ENCODE results near the gene MICAL3. TPM values are rescaled to one million over a fixed set of nuclear protein-coding genes. Genes with fewer than 3 reads are reported as not detected.

Gene MICAL3
- total and polyA plus RNA-seq, 4 donors: 4.4 to 30.7 (median 15.4) TPM

DNA sequence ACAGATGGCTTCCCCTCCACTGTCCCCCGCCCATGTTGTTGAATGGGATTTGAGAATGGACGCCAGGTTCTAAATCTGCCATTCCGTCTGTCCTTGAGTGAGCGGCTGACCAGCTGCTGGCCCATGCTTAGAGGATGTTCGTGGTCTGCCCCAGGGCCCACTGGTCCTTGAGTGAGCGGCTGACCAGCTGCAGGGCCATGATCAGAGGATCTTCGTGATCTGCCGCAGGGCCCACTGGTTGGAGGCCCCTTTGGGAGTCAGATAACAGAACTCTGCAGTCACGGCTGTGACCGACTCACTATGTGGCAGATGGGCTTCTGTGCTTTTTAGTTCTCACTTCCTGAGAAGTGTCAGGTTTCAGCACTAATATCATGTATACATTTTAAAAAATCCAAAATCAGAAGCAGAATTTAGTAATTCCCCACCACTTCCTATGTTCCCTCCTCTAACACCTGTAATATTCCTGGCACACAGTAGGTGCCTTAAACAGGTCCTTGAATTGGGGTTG, 54.1 kb downstream of the MICAL3 start:
- no peak for TF ChIP-seq CTCF (IDR thresholded peaks at IDR 0.05; ENCODE audit: control extremely low read depth, extremely low read depth)
- Histone ChIP-seq H3K4me3 (no peak overlapping the region), H3K36me3 (ENCODE audit: control insufficient read depth in 4 of 4, insufficient read depth in 4 of 4, low read length in 4 of 4) (no peaks in the 10 kb centered on the region), H3K27me3 (ENCODE audit: control insufficient read depth in 3 of 3, insufficient read depth in 3 of 3, low read length in 2 of 3) (no peaks in the 10 kb centered on the region), H3K27ac (ENCODE audit: low read depth in 1 of 2, low read length in 1 of 2) (peak overlapping the region; percentile 28 to 62), H3K4me1 (ENCODE audit: control insufficient read depth in 5 of 5, insufficient read depth in 5 of 5, low read length in 5 of 5) (peaks cover 13 to 49% (median 22%) of the 10 kb centered on the region in 5 donors), H3K9ac (ENCODE audit: insufficient read depth in 1 of 2, low read length in 2 of 2) (no peak overlapping the region), H3K9me3 (ENCODE audit: control insufficient read depth in 4 of 4, insufficient read depth in 3 of 4, low read length in 3 of 4) (no peaks in the 10 kb centered on the region)
- ATAC-seq (ENCODE audit: insufficient read depth, low FRiP score) (no peak), DNase-seq (peak in 1 of 3 donors; percentile 44)
- WGBS, 2 donors: 88 to 95% methylated on average over 10 of the region's 10 CpGs

DNA sequence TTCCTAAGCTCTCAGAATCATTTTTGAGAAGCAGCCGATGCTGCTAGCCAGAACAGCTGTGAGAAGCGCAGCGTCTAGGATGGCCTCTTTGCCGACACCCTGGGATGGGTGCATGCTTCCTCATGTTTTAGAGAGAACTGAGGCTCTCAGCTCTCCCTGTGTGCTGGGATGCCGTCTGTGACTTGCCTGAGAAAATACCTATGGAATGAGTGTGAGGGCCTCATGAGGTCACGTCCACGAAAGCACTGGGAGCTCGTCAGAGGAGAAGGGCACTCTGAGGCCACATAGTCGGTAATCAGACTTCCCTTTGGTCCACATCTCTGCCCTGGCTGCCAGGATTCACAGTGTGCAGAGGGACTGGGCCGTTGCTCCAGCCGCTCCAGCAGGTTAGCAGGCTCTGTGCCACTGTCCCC, 54.7 kb downstream of the MICAL3 start:
- Histone ChIP-seq H3K9me3 (ENCODE audit: control insufficient read depth in 4 of 4, insufficient read depth in 3 of 4, low read length in 3 of 4) (no peaks in the 10 kb centered on the region), H3K27ac (ENCODE audit: low read depth in 1 of 2, low read length in 1 of 2) (peak overlapping the region; percentile 28 to 81), H3K4me1 (ENCODE audit: control insufficient read depth in 5 of 5, insufficient read depth in 5 of 5, low read length in 5 of 5) (peaks cover 13 to 49% (median 24%) of the 10 kb centered on the region in 5 donors), H3K27me3 (ENCODE audit: control insufficient read depth in 3 of 3, insufficient read depth in 3 of 3, low read length in 2 of 3) (no peaks in the 10 kb centered on the region), H3K4me3 (no peak overlapping the region), H3K36me3 (ENCODE audit: control insufficient read depth in 4 of 4, insufficient read depth in 4 of 4, low read length in 4 of 4) (no peaks in the 10 kb centered on the region), H3K9ac (ENCODE audit: insufficient read depth in 1 of 2, low read length in 2 of 2) (peak overlapping the region in 1 of 2 donors; percentile 7)
- no peak for TF ChIP-seq CTCF (IDR thresholded peaks at IDR 0.05; ENCODE audit: control extremely low read depth, extremely low read depth)
- peak; percentile 43 to 64 (median 46) for DNase-seq
- 76 to 77% methylated on average over 11 of the region's 11 CpGs for WGBS, 2 donors
- no peak for ATAC-seq (ENCODE audit: insufficient read depth, low FRiP score)

- ATAC-seq (ENCODE audit: insufficient read depth, low FRiP score): no peak
- no peak for TF ChIP-seq CTCF (IDR thresholded peaks at IDR 0.05; ENCODE audit: control extremely low read depth, extremely low read depth)
- Histone ChIP-seq H3K27me3 (ENCODE audit: control insufficient read depth in 3 of 3, insufficient read depth in 3 of 3, low read length in 2 of 3) (no peaks in the 10 kb centered on the region), H3K36me3 (ENCODE audit: control insufficient read depth in 4 of 4, insufficient read depth in 4 of 4, low read length in 4 of 4) (no peaks in the 10 kb centered on the region), H3K4me3 (no peak overlapping the region), H3K9ac (ENCODE audit: insufficient read depth in 1 of 2, low read length in 2 of 2) (no peak overlapping the region), H3K9me3 (ENCODE audit: control insufficient read depth in 4 of 4, insufficient read depth in 3 of 4, low read length in 3 of 4) (no peaks in the 10 kb centered on the region), H3K4me1 (ENCODE audit: control insufficient read depth in 5 of 5, insufficient read depth in 5 of 5, low read length in 5 of 5) (peaks cover 16 to 61% (median 30%) of the 10 kb centered on the region in 5 donors), H3K27ac (ENCODE audit: low read depth in 1 of 2, low read length in 1 of 2) (no peak overlapping the region)
- 87 to 91% methylated on average over 12 of the region's 12 CpGs for WGBS, 2 donors
- DNase-seq: no peak
Observed at GRCh38 chr22:17968126-17968525, 56.2 kb downstream of the MICAL3 start.

- Histone ChIP-seq H3K36me3 (ENCODE audit: control insufficient read depth in 4 of 4, insufficient read depth in 4 of 4, low read length in 4 of 4) (no peaks in the 10 kb centered on the region), H3K27me3 (ENCODE audit: control insufficient read depth in 3 of 3, insufficient read depth in 3 of 3, low read length in 2 of 3) (no peaks in the 10 kb centered on the region), H3K9ac (ENCODE audit: insufficient read depth in 1 of 2, low read length in 2 of 2) (no peak overlapping the region), H3K4me3 (no peak overlapping the region), H3K9me3 (ENCODE audit: control insufficient read depth in 4 of 4, insufficient read depth in 3 of 4, low read length in 3 of 4) (no peaks in the 10 kb centered on the region), H3K27ac (ENCODE audit: low read depth in 1 of 2, low read length in 1 of 2) (no peak overlapping the region), H3K4me1 (ENCODE audit: control insufficient read depth in 5 of 5, insufficient read depth in 5 of 5, low read length in 5 of 5) (peaks cover 6 to 45% (median 15%) of the 10 kb centered on the region in 5 donors)
- DNase-seq: no peak
- ATAC-seq (ENCODE audit: insufficient read depth, low FRiP score): no peak
- no peak for TF ChIP-seq CTCF (IDR thresholded peaks at IDR 0.05; ENCODE audit: control extremely low read depth, extremely low read depth)
- WGBS, 2 donors: 93 to 94% methylated on average over 2 of the region's 2 CpGs
Observed at GRCh38 chr22:17966403-17966717, 58.0 kb downstream of the MICAL3 start.
